NCI-H524 (cell line): ENCODE results near the gene AHCY.
"Not testable (repeated sequence)": the region's sequence is repeated elsewhere in the genome, so short reads cannot be mapped to it uniquely, and the experiment has no call there.

Experiments used
- DNase-seq, 2 experiments: peaks; one replicate each; lab custom pipeline; 2025; lab: John Stamatoyannopoulos, UW

The AHCY gene

GRCh38 chr20:34256629-34257124 is 46.5 kb downstream of the AHCY start:
- DNase-seq, result no peak

DNA sequence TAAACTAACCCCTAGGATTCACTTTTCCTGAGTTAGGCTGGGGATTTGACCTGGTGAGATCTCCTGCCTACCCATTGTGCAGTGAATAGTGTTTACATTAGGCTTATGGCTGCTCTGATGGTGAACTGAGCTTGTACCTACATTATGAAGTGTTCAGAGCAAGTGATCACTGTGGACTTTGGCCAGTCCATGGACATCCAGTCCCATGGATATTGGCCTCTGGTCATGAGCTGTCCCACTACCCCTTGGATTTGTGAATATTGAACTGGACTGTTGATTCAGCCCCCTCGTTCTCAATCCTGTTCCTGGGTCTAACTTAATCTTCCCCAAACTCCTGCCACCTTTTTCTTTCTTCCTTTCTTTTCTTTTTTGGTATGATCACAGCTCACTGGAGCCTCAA is 48.2 kb downstream of the AHCY start:
- DNase-seq, result no peak

DNA sequence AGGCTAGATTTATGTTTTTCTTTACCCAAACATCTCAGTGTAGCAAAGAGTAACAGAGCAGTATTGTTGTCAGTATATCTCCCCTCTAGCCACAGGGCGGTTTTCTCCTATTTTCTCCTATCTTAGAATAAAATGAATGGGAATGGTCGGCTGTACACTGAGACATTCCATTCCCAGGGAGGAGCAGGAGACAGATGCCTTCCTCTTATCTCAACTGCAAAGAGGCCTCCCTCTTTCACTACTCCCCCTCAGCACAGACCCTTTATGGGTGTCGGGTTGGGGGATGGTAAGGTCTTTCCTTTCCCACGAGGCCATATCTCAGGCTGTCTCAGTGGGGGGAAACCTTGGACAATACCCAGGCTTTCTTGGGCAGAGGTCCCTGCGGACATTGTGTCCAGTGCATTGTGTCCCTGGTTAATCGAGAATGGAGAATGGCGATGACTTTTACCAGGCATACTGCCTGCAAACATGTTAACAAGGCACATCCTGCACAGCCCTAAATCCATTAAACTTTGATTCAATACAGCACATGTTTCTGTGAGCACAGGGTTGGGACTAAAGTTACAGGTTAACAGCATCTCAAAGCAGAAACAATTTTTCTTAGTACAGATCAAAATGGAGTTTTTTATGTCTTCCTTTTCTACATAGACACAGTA is 50.6 kb downstream of the AHCY start:
- not testable (repeated sequence) for DNase-seq

GRCh38 chr20:34251619-34252018 is 51.5 kb downstream of the AHCY start:
- no peak for DNase-seq

DNA sequence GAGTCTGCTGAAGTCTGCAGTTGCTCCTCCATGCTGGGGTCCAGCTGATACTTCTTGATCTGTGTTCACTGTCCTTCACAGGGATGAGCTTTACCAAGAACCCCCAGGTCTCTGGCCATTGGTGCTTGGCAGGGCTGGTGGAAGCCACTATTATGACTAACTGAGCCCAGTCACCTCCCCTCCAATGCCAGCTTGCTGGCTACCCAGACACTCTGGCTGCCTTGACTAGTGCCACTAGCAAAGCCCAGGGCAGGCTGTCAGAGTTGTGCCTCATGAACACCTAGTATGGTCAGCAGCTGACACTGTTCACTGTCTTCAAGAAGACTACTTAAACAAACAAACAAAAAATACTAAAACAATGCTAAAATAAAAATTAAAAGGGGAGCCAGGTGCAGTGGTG is 53.1 kb downstream of the AHCY start:
- no peak for DNase-seq

DNA sequence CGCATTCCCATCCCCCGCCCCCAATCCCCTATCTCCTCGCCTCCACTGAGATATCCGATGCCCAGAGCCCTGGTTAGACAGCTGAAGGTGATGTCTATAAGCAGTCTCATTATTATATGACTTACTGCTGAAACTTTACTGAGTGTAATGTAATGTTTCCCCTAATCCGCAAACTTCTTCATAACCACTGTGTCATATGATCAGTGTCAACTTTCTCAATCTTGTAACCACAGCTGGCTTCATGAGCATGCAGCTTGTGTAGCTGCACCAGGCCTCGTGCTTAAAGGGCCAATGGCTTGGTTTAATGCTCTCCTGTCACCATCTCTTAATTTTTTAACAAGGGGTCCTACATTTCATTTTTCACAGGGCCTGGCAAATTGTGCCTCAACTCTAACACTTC is 53.9 kb downstream of the AHCY start:
- DNase-seq, result peak in 1 of 2 experiments; percentile 19

GRCh38 chr20:34246126-34246626 is 57.0 kb downstream of the AHCY start:
- DNase-seq, result no peak

DNA sequence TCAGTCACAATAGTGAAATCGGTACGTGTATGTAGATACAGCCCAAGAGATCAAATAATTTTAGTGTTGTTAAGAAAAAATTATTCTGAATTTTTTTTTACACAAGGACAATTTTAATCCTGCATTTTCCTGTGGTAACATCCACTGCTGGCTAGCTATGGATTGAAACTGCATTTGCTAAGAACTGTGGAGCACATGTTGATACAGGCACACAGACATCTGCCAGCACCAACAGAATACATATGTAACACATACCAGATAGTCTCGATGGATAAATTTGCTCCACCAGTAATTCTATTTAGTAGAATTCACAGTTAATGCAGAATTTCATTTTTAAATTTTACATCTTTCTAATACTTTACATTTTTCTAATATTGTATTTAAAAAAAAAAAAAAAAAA is 59.8 kb downstream of the AHCY start:
- DNase-seq, result peak in 1 of 2 experiments; percentile 80

DNA sequence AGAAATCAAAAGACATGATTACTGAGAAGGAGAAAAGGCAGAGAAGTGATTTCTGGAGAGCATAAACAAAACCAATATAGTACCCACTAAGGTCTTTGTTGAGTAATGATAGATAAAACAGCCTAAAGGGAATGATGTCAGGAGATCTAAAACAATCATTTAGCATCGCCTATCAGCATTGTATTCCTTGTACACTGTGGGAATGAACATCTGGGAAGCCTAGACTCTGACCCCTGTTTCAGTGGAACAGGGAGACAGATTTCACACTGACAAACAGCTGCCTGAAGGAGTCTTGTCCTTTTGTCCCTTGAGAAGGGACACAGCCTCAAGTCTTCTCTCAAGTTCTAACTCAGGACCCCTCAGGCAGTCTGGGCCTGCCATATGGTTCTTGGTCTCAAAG is 60.3 kb downstream of the AHCY start:
- peak; percentile 65 to 91 for DNase-seq

GRCh38 chr20:34242015-34242414 is 61.1 kb downstream of the AHCY start:
- DNase-seq, result not testable (repeated sequence)

- no peak for DNase-seq
These were observed 62.2 kb downstream of the AHCY start, which contains the start of gene ASIP for GRCh38 chr20:34240693-34241615. Gene ASIP, plus strand, starts transcription at chr20:34241423. Its CDS starts 18,952 bp downstream, at chr20:34260375.

GRCh38 chr20:34240121-34240520 is 63.0 kb downstream of the AHCY start:
- DNase-seq, result no peak

GRCh38 chr20:34237942-34238341 is 65.2 kb downstream of the AHCY start:
- DNase-seq, result no peak

DNA sequence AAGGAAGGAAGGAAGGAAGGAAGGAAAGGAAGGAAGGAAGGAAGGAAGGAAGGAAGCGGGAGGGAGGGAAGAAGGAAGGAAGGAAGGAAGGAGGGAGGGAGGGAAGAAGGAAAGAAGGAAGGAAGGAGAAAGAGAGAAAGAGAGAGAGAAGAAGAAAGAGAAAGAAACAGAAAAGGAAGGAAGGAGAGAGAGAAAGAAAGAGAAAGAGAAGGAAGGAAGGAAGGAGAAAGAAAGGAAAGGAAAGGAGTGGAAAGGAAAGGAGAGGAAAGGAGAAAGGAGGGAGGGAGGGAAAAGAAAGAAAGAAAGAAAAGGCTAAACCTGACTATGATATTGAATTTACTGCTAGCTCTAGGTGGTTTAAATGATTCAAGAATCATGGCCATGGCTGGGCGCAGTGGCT is 67.3 kb downstream of the AHCY start:
- no peak for DNase-seq

- DNase-seq, result no peak
These were observed 69.5 kb downstream of the AHCY start for GRCh38 chr20:34233687-34234086.

DNA sequence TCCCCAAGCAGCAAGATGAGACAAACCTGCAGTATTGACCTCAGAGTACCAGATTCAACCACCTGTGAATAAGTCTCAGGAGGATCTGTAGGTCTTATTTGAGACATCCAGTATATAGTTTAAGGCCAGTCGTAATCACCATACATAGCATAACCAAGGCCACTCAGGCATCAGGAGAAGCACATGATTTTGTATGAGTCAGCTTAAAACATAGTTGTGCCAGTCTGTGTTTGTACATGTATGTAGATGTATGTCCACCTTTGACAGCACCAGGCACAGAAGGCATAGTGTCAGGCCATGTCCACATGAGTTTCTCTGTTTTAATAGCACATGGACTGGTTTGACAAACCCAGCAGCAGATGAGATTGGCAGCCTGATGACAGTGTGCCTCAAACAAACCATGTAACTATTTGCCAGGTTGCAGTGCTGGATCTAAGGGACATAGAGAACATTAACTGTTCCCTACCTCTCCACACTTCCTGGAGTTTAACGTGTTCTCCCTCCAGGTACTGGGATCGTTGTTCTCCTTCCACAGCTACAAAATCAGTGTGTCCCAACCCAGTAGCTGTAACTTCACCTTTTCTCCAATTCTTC is 70.6 kb downstream of the AHCY start:
- no peak for DNase-seq

DNA sequence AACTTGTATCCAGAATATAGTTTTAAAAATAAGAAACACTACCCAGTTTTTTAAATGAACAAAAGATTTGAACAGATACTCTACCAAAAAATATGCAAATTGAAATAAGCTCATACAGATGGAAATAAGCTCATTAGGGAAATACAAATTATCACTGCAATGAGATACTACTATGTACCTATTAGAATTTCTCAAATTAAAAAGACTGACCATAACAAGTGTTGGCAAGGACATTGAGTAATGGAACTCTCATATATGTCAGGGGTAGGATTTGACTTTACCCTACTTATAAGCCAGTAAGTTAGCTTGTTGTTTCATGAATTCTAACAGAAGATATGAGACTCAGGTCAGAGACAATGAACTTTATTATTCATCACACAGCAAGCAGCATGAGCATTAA is 71.5 kb downstream of the AHCY start:
- DNase-seq, result no peak
